Posterior vena cava (tissue), 2 donors: ENCODE data around the gene HOXD8. TPM values are rescaled to one million over a fixed set of nuclear protein-coding genes. Genes with fewer than 3 reads are reported as not detected.

Source experiments
- DNase-seq: peaks from one replicate; pipeline ENCODE4 v3.0.0-alpha.2; 2020; ENCODE audit warnings: low spot score
- intact Hi-C, 2 donors: fragments of 100-400 bp; cut with DNase I; formaldehyde crosslinking; loops; one replicate each; pipeline versions ENCODE4 v1.14.1 to v1.14.2; 2022 to 2023
- total RNA-seq, 2 donors: library from RNA; stranded (reverse); fragmentation: NEBNext Ultra II Directional; extraction: Animal tissue kit (Norgen Biotek cat#: 25700); gene quantifications; one replicate each; pipeline ENCODE4 v1.2.1, GENCODE V29; 2021
- donor health status: DM: yes; HTN: yes; CAD: no.
- donor health status: DM: yes; HTN: yes; CAD: no.

Gene HOXD8
- total RNA-seq, 2 donors from 2014 or later = 30.6 to 31.3 TPM

DNA sequence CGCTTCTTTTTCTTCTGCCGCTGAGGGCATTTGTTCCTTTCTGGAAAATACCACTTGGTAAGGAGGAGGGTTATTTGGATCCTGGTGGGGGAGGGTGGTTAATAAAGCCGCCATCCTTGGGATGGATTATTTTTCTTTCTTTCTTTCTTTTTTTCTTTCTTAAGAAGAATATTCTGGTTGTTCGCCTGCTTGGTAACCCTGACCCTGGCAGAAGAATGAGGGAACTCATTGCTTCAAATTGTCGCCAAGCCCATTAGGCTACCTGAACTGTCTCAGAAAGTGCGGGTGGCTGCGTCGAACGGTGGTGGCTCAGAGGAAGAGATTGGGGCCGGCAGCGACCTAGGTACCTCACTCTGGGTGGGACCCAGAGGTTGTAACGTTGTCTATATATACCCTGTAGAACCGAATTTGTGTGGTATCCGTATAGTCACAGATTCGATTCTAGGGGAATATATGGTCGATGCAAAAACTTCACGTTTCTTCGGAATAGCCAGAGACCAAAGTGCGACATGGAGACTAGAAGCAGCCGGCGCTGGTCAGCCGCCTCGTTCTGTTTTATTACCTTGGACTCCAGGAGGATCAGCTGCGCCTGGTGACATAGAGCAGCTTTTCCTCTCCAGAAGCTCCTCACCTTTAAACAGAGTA, 20.6 kb downstream of the HOXD8 start:
- no peak for DNase-seq
- intact Hi-C loops = loop anchor here in 1 of 2 donors (10.0 kb wide), 1 partner anchor 405 kb away; no protein-coding TSS in a partner anchor

DNA sequence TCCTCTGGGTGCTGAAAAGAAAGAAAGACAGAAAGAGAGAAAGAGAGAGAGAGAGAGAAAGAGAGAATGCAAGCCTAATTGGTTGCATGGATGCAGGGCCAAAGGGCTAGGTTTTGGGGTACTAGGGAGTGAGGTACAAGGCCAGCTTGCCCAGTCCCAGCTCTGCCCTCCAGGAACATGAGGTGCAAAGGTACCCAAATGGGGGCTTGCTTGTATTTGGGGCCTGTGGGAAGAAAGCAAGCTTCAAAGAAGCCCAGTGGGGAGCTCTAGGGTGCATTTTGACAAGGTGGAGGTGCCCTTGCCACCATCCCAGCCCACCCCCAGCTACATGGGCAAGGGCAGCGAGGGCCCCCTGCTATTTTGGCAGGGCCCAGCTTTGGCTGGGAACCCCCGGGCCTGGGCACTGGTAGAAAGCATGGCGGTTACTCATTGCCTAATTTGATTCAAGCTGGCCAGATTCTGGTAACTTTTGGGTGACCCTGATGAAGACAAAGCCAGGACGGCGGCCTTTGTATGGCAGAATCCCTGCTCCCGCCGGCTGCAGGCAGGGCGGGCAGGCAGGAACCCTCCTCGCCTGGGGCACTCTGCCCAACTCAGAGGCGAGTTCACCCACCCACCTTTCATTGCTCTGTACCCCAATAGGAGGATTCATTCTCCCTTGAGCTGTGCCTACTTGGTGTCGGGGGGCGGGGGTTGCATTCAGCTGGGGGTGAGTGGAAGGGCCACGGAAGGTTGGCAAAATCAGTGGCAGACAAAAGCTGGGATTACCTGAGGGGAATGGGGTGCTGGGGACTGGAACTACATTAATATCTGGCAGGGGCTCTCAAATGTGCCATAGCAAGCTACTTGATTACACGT, 21.3 kb downstream of the HOXD8 start:
- intact Hi-C loops = no loop called here
- DNase-seq = no peak

DNA sequence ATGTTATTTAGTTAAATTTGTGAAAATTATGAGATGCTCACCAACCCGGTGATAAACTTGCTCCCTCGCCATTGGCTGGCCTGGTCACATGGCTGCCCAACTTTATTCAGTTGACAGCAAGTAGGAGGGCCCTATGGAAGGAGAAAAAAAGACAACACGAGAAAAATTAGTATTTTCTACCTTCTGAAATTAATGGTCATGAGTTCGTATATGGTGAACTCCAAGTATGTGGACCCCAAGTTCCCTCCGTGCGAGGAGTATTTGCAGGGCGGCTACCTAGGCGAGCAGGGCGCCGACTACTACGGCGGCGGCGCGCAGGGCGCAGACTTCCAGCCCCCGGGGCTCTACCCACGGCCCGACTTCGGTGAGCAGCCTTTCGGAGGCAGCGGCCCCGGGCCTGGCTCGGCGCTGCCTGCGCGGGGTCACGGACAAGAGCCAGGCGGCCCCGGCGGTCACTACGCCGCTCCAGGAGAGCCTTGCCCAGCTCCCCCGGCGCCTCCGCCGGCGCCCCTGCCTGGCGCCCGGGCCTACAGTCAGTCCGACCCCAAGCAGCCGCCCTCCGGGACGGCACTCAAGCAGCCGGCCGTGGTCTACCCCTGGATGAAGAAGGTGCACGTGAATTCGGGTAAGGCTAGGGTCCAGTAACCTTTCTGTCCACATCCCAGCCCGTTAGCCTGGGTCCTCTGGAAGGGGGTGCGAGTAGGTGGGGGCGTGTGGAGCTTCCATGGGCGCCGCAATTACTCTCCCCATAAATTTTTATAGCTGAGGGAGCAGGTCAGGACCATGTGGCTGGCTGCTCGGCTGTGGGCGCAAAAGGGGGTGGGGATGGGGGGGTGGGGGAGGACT, 22.2 kb downstream of the HOXD8 start, which contains the start of gene HOXD4:
HOXD4 (plus strand) TSS at position 109 of the 846 bp plus-strand sequence; CDS start at position 193, 84 bp downstream.
- intact Hi-C loops = no loop called here
- DNase-seq = no peak

DNA sequence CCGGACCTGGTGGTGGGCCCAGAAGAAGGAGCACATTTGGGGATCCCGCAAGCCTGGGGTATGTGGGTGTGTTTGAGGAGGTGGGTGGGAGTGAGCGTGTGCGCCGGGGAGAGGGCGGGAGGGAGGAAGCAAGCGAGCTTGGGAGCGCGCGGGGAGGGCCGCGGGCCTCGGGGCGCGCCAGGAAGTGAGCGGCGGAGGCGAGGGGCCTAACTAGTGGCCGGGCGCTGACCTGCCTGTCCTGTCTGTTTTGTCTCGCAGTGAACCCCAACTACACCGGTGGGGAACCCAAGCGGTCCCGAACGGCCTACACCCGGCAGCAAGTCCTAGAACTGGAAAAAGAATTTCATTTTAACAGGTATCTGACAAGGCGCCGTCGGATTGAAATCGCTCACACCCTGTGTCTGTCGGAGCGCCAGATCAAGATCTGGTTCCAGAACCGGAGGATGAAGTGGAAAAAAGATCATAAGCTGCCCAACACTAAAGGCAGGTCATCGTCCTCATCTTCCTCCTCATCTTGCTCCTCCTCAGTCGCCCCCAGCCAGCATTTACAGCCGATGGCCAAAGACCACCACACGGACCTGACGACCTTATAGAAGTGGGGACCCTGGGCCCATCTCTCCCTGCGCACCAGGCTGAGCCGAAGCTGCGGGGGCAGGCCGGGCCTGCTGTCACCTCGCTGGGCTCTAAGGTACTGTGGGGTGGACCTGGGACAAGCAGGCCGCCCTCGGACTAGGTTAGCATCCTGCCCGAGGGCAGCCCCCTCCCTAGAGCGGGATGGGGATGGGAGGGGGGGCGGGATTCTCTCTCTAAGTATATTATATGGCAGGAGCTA, 23.1 kb downstream of the HOXD8 start:
- no peak for DNase-seq
- intact Hi-C loops = no loop called here

DNA sequence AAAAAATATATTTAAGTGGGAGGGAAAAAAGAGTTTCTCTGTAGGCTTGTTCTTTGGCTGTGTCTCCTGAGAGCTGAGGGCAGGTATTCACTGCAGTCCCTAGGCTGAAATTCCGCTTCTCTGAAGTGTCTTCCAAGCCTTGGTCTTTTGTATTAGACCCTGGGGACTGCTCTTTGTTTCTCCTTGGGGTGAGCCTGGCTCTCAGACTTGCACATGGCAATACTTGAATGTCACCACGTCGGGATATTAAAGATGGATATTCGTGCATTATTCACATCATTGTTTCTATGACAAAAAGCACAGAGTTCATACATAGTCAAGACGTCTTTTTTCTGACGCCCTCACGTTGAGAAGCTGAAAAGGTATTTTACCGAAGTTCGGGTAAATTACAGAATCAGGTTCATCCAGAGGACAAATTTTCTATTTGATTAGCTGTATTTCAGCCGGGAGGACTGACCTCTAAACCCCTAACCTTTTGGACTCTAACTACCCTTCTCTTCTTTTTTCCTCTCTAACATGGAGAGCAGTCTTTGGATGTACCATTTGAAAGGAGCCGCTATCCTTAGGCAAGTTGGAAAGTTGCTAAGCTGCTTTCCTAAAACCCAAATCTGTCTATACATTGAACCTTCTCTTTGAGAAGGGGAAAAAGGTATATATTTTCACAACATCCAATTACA, 25.2 kb downstream of the HOXD8 start:
- no peak for DNase-seq
- intact Hi-C loops = no loop called here

DNA sequence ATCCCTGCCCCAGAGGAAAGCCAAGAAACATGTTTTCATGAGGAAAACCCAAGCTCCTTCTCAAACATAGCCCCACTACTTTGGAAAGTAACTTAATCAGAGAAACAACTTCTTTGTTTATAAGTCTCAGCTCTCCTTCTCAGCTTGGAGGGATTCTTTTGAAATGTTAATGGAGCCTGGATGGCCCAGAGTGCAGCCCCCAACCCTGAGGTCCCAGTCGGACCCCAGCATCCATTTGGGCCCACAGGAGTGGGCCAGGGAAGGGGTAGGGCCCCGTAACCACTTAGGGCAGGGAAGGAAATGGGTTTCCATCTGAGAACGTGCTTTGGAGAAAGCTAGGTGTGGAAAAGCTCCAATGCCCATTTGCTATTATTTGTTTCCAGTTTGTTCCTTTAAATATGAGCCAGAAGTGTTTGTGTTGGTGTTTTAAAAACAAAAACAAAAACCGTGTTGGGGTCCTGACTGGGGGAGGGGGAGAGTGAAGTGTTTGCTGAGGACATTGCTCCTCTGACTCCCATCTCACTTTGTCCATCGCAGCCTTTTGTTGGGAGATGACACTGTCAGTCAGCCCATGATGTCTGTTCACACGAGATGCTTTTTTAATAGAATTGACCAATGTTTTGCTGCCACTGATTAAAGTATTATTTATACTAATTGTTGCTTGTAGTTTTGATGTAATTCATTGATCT, 26.0 kb downstream of the HOXD8 start:
- DNase-seq = no peak
- intact Hi-C loops = no loop called here

DNA sequence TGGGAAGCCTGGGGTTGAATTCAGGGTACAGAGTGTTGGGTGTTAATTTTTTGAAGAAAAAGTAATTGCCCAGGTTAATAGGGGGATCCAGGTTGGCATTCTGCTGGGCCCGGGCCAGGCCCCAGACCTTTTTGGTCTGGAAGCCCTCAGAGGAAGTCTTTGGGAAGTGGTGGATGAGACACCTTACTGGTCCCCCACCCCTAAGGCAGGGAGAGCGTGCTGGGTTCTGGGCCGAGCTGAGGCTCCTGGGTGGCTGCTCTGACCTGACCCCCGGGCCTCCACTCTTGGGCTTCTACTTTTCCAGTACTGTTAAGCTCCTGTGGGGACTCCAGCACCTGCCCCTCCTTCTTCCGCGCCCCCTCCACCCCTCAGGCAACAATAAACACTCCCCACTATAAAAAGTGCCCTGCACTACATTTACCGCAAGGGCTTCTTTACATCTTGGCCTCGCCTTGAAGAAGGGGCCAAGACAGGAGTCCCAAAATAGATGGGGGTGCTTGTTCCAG, 26.8 kb downstream of the HOXD8 start:
- intact Hi-C loops = no loop called here
- no peak for DNase-seq

DNA sequence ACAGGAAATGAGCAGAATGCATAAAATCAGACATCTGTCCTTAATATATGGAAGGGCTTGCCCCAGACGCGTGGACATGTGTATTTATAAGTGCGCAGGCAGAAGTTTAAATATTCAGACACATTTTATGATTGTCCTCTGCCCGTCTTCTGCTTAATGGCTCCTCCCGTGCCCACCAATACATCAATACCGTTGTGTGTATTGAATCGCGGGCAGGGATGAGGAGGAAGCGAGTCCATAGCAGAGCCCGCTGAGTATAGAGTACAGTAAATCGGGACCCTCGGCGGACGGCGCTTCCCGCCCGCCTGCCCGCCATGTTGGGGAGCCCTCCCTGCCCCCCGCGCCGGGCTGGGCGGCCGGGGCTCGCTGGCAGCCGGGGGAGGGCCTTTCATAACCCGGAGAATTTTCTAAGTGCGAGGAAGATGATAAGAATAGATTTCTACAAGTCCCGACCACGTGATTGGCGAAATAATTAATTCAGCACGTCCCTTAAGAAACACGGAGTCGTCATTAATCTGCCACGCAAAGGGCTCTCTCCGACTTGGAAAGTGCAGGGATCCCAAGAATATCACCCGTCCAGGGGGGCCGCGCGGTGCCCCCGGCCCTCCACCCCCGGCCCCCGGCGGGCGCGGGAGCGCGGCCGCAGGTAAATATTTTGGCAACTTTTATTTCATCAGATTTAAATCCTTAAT, 27.4 kb downstream of the HOXD8 start, which contains the start of gene HOXD3:
HOXD3 (plus strand) TSS at position 501 of the 692 bp plus-strand sequence. CDS start 11,808 bp downstream, outside the sequence.
- no peak for DNase-seq
- intact Hi-C loops = no loop called here

DNA sequence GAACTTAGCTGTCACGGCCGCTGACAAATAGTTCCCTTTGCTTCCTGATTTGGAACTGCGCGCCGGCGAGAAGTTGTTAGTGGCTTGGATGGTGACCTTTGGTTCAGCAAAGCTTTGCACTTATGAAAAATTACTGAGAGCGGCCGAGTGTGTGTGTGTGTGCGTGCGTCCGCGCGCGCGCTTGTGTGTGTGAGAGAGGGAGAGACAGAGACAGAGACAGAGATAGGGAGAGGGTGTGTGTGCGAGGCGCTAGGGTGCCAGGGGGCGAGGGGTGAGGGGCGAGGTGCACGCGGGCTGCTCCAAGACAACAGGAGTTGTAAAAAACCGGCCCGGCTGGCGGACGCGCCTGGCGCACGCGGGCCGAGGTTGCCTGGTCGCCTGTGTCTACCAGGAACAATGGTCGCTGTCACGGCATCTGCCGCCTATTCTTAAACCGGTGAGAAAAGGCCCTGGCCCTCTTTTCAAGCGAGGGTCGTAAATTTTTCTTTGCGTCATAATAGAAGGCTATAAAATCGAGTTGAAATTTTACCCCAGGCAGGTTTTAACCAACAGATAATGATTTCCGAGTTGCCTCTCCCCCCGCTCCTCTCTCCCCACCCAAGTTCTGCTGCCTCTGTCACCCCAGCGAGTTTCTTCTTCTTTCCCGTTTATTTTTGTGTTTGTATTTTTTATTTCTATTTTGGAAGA, 28.1 kb downstream of the HOXD8 start:
- no peak for DNase-seq
- intact Hi-C loops = no loop called here

DNA sequence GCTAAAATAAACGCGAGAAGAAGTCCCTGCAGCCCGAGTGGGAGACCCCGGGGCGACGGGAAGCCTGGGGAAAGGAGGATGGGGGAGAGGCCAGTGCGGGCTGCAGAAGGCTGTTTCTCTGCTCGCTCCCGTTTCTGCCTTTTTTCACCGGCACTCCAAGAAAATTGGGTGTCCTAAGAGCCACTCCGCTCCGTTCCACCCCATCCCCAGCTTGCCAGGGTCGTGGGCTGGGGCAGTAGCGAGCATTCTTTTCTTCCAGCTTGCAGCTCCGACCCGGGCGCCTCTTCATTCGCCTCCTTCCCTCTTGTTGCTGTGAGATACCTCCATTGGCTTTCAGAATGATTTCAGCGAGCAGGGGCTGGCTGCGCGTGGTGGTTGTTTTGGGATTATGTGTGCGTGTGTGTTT, 28.7 kb downstream of the HOXD8 start:
- DNase-seq = no peak
- intact Hi-C loops = no loop called here

DNA sequence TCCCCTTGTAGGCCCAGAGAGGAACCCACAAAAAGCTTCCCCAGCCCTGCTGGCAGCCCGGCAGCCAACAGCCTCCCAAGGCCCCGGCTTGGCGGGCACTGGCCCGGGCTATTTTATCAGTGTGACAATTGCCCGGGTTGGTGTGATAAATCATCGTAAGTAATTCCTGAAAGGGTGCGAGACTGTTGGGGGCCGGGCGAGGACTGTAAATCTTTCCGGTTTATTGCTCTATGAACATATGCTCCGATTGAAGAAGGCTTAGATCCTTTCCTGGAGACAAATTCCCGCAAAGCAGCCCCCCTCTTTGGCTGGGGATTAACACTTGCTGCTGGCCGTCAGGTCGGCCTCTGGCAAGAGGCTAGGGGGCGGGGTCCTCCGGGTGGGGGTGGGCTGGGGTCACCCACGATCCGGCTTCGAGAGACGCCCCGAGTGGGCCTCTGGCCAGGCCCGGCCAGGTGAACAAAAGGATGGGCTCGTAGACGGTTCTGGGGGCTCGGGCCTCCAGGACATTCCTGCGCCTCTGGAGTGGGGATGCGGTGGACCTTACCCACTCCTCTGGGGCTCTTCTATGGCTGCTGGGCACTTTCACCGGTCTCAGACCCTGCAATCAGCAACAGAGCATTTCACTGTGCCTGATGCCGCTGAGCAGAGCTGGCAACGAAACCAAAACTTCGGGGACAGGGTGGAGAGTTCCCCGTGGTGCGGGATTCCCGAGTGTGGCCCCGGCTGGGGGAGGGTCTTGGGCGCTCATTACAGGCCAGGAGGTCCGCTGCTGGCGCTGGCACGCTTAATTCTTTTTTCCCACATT, 29.6 kb downstream of the HOXD8 start:
- intact Hi-C loops = no loop called here
- no peak for DNase-seq

DNA sequence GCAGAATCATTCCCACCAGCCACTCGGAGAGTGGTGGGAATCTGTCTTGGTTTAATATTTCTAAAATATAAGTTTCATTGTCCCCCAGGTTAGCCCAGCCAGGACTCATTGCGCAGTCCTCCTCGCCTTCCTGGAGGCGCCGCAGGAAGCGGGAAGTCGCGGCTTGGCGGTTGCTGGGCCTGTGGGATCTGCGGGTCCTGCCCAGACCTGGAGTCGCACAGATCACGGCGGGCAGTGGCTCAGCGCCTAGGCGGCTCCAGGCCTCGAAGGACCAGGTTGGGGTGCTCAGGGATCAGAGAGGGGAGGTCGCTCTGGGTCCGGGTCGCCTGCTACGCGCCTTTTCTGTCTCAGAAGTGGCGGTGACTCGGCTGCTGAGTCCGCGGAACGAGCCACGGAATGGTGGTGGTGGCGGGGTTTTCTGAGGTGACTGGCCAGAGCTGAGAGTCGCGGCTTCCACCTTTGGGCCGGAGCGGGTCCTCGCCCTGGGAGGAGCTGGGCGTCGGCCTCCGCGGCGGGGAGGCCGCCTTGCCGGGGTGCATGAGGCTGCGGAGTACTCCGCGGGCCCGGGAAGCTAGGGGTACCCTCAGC, 30.3 kb downstream of the HOXD8 start:
- intact Hi-C loops = no loop called here
- DNase-seq = no peak

DNA sequence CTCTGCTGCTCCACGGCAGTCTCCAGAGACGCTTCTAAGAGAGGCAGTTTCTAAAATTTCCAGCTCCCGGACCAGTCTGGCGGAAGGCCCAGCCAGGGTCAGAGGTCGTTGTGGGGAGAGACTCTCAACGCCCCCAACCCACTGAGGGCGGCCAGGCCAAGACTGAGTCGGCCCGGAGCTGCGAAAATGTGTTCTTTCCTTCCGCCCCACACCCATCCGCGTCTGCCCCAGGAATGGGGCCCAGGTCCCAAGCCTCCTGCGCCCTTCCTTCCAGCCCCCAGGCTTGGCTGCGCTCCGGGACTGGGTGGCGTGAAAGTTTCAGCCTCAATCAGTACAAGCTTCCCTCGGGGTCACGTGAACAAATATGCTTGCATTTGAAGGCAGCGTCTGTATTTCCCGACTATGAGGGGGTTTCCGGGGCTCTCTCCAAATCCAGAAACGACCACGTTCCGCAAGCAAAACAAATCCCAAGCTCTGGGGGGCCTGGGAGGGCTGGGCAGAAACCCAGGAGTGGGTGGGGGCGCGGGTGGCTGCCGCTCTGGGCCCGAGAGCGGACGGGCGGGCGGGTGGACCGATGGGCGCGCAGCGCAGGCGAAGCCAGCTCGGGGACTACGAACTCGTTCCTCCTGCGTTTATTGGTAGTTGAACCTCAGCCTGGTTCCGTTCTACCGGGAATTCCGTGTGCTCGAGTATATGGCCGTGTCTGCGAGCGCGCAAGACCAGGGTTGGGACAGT, 30.9 kb downstream of the HOXD8 start:
- intact Hi-C loops = no loop called here
- DNase-seq = no peak

DNA sequence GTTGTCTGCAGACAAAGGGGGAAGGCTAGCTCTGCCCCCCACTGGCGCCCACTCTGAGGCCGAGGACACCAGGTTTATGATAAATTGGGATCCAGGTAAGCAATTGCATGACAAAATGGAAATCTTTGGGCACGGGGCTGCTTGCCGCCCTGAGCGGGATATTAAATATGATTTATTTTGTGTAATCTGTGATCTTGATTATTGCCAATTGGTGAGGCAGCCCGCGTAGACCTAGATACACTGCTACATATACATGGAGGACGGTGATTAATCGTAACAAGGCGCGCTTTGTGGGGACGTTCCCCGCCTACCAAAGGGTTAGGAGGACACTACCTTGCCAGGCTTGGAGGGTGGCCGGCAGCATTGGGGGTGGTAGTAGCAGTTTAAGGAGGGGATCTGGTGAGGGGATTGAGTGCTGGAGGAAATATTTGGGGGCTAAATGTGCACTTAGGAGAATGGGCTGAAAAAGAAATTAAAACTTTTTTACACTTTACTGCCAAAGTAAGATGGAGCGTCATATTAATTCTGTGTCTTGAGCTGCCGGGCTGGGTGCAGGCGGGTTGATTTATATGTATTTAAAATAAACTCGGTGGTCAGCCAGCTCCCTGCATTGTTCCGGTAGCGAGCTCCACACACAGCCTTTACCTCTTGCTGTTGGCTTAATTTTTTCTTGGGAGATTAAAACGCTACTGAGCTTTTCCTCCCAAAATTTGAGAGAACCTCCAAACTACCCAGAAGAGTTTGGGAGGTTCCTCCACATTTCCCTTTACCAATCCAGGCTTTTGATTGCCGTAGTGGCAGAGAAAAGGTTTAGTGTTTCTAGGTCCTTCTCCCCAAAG, 31.7 kb downstream of the HOXD8 start:
- intact Hi-C loops = no loop called here
- no peak for DNase-seq
